Stimulated activated CD8-positive, alpha-beta memory T cell treated with anti-CD3 and anti-CD28 coated beads, Interleukin-12 subunit alpha, Interleukin-12 subunit beta, amount 100 ng/mL, for 24 hours (primary cell): ENCODE results near the gene RNF7.
"Not testable (repeated sequence)": the region's sequence is repeated elsewhere in the genome, so short reads cannot be mapped to it uniquely, and the experiment has no call there.

ENCODE experiments used
- DNase-seq: peaks from one replicate; pipeline ENCODE4 v3.0.0-alpha.2; 2020; ENCODE audit errors: extremely low read depth

The RNF7 gene

DNA sequence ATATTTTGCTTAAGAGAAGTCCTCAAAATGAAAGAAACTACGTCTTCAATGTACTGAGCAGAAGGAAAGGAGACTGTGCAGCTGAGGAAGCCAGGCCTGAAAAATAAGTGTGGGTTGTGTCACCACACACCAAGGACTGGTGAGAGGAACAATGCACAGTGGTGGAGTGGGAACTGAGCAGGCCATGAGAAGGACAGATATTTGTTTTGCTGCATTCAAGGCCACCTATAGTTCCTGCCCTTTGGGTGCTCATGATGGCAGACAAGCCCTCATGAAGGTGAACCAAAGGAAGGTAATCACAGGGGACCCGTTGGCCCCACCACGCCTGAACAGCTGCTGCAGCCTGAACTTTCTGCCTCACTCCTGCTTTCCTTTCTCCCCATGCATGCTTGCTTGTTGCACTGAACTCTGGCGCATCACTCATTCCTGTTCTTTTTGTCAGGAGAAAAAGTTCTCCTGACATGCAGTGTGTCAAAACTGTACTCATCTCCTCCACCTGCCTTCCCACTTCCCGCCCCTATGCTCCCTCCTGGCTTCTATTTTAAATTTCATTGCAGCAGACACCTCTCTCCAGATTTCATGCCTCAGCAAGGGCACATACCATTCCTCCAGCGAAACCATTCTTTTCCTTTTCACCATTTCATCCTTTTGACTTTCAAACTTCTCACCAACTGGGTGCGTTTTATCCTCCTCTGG, 2.2 kb upstream of the RNF7 start:
- no peak for DNase-seq

GRCh38 chr3:141737093-141737492, 1.0 kb upstream of the RNF7 start:
- DNase-seq, result no peak

GRCh38 chr3:141737678-141738021, 448 bp upstream of the RNF7 start:
- DNase-seq, result no peak

- DNase-seq, result no peak
These were observed 829 bp downstream of the RNF7 start for GRCh38 chr3:141738891-141739363.

DNA sequence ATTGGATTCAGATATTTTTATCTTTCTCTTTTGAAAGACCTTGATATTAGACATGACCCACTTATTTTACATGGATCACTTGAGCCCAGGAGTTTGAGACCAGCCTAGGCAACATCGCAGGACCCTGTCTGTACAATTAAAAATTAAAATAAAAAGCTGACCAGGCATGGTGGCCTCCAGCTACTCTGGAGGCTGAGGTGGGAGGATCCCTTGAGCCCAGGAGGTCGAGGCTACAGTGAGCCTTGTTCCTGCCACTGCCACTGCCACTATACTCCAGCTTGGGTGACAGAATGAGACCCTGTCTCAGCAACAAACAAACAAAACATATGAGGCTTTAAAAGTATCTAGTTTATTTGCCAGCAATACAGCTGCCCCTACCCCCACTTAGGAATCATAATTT, 1.6 kb downstream of the RNF7 start:
- DNase-seq, result no peak

DNA sequence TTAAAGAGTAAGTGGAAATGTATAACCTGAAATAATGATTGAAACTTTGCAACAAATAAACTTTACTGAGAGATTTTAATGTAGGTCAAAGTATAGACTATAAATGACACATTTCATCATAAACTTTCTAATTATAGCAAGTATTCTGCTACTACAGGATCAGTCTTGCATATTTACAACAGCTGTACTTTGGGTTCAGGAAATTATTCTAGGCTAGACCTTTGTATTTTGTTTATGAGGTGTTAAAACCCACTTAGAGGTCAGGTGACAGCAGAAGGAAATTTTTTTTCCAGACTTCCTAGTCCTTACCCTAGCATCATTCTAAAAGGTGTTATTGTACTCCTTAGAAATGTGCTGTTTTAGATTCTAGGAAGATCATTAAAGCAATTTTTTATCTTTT, 2.3 kb downstream of the RNF7 start:
- no peak for DNase-seq

DNA sequence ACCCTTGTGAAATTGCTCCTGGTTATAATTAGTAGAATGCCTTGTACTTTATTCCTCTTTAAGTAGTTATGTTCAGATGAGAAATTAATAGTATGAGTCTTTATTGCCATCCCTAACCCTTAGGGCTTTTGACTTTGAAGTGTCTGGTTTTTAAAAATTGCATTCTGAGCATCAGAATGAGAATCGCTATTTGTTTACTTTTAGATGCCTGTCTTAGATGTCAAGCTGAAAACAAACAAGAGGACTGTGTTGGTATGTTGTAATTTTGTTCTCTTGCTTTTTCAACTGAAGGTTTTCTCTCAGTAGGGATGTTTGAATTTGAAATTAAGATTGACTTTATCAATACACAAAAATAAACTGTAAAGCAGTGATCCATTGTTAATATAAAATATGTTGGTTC, 5.2 kb downstream of the RNF7 start:
- no peak for DNase-seq

DNA sequence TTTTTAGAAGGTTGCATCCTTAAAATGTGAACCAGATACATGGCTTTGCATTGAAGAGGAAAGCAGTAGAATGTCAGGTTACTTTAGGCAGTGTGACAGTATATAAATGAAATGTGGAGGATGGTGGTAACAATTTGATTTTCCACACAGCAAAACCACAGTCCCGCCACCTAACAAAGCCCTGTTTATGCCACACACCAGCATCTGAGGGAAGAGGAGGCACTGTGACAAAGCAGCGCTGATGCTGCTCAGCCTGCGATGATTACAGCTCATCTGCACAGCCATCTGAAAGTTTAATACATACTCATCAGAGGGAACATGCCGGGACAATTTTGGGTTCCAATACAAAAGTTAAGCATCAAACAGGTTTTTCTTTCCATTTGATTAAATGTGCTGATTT, 8.9 kb downstream of the RNF7 start:
- no peak for DNase-seq

- no peak for DNase-seq
These were observed 15.3 kb downstream of the RNF7 start for GRCh38 chr3:141753399-141753798.

- DNase-seq, result no peak
These were observed 15.9 kb downstream of the RNF7 start for GRCh38 chr3:141754032-141754431.

DNA sequence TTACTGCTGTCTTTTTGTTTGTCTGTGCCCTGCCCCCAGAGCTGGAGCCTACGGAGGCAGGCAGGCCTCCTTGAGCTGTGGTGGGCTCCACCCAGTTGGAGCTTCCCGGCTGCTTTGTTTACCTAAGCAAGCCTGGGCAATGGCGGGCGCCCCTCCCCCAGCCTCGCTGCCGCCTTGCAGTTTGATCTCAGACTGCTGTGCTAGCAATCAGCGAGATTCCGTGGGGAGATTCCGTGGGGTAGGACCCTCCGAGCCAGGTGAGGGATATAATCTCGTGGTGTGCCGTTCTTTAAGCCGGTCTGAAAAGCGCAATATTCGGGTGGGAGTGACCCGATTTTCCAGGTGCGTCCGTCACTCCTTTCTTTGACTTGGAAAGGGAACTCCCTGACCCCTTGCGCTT, 24.5 kb downstream of the RNF7 start:
- not testable (repeated sequence) for DNase-seq

GRCh38 chr3:141763088-141763750, 25.1 kb downstream of the RNF7 start, which contains the start of gene GRK7:
Gene GRK7 (plus strand): TSS chr3:141763408. CDS start chr3:141778285, 14,877 bp downstream.
- DNase-seq, result no peak

DNA sequence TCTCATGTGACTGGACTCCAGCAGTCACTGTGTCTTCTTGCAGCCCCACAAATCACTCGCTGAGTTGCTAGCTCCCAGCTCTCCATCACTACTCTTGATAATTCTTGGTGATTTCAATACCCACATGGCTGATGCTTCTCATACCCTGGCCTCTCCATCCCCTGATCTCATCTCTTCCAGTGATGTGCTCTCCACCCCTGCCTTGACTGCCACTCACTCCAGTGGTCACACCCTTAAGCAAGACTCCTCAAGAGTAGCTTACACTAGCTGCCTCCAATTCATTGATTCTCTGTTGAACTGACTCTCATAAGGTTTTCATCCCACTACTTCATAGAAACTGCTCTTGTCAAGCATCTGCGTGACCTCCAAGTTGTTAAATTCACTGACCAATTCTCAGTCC, 25.9 kb downstream of the RNF7 start:
- no peak for DNase-seq

DNA sequence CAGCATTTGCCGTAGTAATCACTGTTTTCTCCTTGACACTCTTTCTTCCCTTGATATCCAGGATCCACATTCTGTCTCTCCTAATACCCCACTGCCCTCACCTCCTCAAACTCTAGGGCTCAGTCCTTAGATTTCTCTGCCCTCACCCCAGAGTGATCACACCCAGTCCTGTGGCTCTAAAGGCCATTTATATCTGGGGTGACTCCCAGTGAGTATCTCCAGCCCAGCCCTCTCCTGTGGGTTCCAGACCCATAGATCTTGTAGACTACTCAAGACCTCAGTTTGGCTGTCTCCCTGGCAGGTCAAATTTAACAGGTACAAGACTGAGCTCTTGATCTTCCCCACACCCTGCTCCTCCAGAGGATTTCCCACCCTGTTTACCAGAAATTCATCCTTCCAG, 26.4 kb downstream of the RNF7 start:
- DNase-seq, result no peak

- DNase-seq, result no peak
These were observed 26.9 kb downstream of the RNF7 start for GRCh38 chr3:141764986-141765385.

- no peak for DNase-seq
These were observed 29.0 kb downstream of the RNF7 start for GRCh38 chr3:141767066-141767465.

- no peak for DNase-seq
These were observed 31.3 kb downstream of the RNF7 start for GRCh38 chr3:141769221-141769894.

DNA sequence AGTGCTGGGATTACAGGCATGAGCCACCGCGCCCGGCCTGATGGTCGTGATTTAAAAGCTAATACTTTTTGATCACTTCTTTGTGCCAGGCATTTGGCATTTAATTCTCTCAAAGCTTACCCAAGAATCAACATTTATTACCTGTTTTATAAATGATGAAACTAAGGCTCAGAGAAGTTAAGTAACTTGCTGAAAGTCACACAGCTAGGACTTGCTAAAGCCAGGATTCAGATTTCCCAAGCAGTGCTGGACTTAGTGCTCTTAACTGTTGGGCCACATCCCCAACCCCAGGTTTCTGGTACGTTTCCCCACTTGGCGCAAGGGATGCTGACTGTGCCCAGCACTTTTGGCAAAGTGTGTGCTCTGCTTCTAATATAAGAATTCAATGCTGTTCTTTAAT, 35.6 kb downstream of the RNF7 start:
- no peak for DNase-seq

GRCh38 chr3:141776376-141776775, 38.3 kb downstream of the RNF7 start:
- DNase-seq, result no peak

DNA sequence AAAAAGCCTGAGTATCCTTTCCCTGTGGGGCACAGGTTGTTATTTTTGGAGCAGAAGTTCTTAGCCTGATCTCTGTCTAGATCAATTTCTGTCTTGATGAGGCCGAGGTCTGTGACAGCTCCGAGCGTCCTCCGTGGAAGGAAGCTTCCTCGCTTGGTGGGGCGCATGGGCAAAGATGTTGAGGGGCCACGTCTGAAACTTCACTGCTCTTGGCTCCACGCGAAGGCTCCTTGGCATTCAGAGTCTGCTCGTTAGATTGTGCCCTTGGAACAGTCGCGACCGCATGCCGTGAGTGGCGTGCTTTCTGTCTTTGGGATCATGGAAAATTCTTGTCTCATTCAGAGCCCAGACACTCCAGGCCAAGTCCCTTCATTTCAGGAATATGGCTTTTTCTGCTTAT, 38.8 kb downstream of the RNF7 start:
- DNase-seq, result no peak

- no peak for DNase-seq
These were observed 40.1 kb downstream of the RNF7 start for GRCh38 chr3:141777957-141778813.

DNA sequence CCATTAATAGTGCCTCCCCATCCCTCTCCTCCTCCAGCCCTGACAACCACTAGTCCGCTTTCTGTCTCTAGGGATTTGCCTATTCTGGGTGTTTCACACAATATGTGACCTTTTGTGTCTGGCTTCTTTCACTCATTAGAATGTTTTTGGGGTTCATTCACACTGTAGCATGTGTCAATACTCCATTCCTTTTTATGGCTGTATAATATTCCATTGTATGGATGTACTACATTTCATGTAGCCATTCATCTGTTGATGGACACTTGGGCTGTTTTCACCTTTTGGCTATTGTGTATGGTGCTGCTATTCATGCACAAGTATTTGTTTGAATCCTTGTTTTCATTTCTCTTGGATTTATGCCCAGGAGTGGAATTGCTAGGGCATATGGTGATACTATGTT, 41.6 kb downstream of the RNF7 start:
- DNase-seq, result no peak
